Vagina (tissue), 2 donors: ENCODE measurements around the gene TMEM255B. TPM values are rescaled to one million over a fixed set of nuclear protein-coding genes. Genes with fewer than 3 reads are reported as not detected.

ENCODE experiments used
- DNase-seq, 2 donors: peaks; one replicate each; pipeline ENCODE4 v3.0.0-alpha.2; 2017; ENCODE audit errors: extremely low spot score in 2 of 2
- H3K27ac ChIP-seq: fragments of 200-600 bp; sonication (generic); one replicate; pipeline ENCODE4 v1.5.1; 2019
- H3K27me3 ChIP-seq: fragments of 200-600 bp; sonication (generic); one replicate; pipeline ENCODE4 v1.5.1; 2019
- H3K36me3 ChIP-seq, 2 donors: fragments of 200-600 bp; sonication (generic); one replicate each; pipeline ENCODE4 v1.5.1; 2017 to 2019
- H3K4me1 ChIP-seq: fragments of 200-600 bp; sonication (generic); one replicate; pipeline ENCODE4 v1.5.1; 2019
- H3K4me3 ChIP-seq, 2 donors: fragments of 200-600 bp; sonication (generic); 1 replicate in 1 of 2; 2 replicates in 1 of 2; pipeline ENCODE4 v1.5.1; 2016 to 2019
- H3K9me3 ChIP-seq: fragments of 200-600 bp; sonication (generic); one replicate; pipeline ENCODE4 v1.5.1; 2019
- POLR2A ChIP-seq, 2 donors: fragments of 450-650 bp; IDR thresholded peaks; one replicate each; pipeline ENCODE4 v1.6.1; 2017; ENCODE audit warnings: antibody characterized with exemption in 2 of 2, mild to moderate bottlenecking in 2 of 2, moderate library complexity in 2 of 2
- POLR2AphosphoS5 ChIP-seq, 2 donors: sonication (generic); formaldehyde crosslinking; IDR thresholded peaks; one replicate each; pipeline ENCODE4 v1.9.0; 2017; ENCODE audit warnings: antibody characterized with exemption in 2 of 2, mild to moderate bottlenecking in 2 of 2, low read depth in 1 of 2; ENCODE audit not compliant: insufficient read depth in 1 of 2
- intact Hi-C: fragments of 100-400 bp; cut with DNase I; formaldehyde crosslinking; loops from one replicate; pipeline ENCODE4 v1.15.1; 2023
- total RNA-seq: library from RNA; depleted of rRNA; stranded (reverse); fragments of >200 nt; gene quantifications from one replicate; pipeline ENCODE4 v1.2.3, GENCODE V29; 2016
- TF ChIP-seq, protein P1 (sequence below), 3 experiments: fragments of 450-650 bp in 2 of 3; fragments of 200-600 bp in 1 of 3; sonication (generic) in 1 of 3; IDR thresholded peaks; one replicate each; pipeline ENCODE4 v1.5.1; 2017 to 2019; ENCODE audit warnings: antibody characterized with exemption in 3 of 3, mild to moderate bottlenecking in 2 of 3, moderate library complexity in 2 of 3

The TMEM255B gene
- total RNA-seq, 1 donor from 2014 or later, result 6.4 TPM

DNA sequence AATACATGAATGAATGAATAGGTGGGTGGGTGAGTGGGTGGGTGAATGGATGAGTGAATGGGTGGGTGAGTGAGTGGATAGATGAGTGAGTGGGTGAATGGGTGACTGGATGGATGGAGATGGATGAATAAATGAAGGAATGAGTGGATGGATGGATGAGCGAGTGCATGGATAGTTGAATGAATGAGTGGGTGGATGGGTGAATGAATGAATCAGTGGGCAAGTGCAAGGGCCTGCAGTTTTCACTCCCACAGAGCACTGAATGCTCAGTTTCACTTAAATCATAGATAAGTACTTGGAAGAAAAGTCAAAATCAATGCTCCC, 92.4 kb downstream of the TMEM255B start:
- H3K4me3 ChIP-seq, result no peak overlapping the region
- peak overlapping the region; percentile 77 for H3K27ac ChIP-seq
- peaks cover 79% of the 10 kb centered on the region for H3K4me1 ChIP-seq
- TF ChIP-seq POLR2A (IDR thresholded peaks at IDR 0.05), result no peak
- peak in 1 of 2 donors; percentile 34 for DNase-seq
- intact Hi-C loops, result no loop called here
- H3K9me3 ChIP-seq, result no peaks in the 10 kb centered on the region
- peaks cover 0 to 7% of the 10 kb centered on the region in 2 donors for H3K36me3 ChIP-seq
- no peaks in the 10 kb centered on the region for H3K27me3 ChIP-seq

DNA sequence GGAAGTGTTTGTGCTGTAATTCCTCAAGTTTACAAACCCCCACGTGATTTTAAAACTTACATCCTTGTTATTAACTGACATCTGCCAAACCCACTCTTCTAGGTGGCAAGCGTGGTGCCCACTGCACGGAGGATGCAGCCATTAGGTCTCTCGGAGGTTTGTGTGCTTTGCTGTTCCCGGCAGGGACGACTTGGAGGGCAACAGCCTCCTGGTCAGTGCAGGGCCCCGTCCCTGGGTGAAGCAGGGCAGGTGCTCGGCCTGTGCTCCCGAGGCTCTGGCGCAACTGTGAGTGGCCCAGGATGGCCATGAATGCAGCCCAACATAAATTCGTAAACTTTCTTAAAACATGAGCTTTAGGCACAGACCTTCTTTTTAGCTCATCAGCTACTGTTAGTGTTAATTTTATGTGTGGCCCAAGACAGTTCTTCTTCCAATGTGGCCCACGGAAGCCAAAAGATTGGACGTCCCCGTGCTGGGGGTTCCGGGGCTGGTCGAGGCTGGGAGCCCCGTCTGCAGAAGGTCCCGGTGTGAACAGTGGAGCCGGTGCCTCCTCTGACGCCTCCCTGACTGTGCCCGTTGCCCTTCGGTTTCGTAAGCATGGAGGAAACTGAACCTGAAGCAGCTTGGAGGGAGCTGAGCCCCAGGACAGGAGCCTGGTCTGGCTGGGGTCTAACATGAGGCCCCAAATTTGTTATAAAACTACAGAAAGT, 93.0 kb downstream of the TMEM255B start:
- no peak overlapping the region for H3K4me3 ChIP-seq
- peak overlapping the region; percentile 77 for H3K27ac ChIP-seq
- intact Hi-C loops, result no loop called here
- no peaks in the 10 kb centered on the region for H3K9me3 ChIP-seq
- peaks cover 0 to 3% of the 10 kb centered on the region in 2 donors for H3K36me3 ChIP-seq
- peaks cover 84% of the 10 kb centered on the region for H3K4me1 ChIP-seq
- H3K27me3 ChIP-seq, result no peaks in the 10 kb centered on the region
- peak in 1 of 2 donors; percentile 76 for DNase-seq
- TF ChIP-seq, protein P1, sequence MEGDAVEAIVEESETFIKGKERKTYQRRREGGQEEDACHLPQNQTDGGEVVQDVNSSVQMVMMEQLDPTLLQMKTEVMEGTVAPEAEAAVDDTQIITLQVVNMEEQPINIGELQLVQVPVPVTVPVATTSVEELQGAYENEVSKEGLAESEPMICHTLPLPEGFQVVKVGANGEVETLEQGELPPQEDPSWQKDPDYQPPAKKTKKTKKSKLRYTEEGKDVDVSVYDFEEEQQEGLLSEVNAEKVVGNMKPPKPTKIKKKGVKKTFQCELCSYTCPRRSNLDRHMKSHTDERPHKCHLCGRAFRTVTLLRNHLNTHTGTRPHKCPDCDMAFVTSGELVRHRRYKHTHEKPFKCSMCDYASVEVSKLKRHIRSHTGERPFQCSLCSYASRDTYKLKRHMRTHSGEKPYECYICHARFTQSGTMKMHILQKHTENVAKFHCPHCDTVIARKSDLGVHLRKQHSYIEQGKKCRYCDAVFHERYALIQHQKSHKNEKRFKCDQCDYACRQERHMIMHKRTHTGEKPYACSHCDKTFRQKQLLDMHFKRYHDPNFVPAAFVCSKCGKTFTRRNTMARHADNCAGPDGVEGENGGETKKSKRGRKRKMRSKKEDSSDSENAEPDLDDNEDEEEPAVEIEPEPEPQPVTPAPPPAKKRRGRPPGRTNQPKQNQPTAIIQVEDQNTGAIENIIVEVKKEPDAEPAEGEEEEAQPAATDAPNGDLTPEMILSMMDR (IDR thresholded peaks at IDR 0.05), result no peak
- no peak for TF ChIP-seq POLR2AphosphoS5 (IDR thresholded peaks at IDR 0.05; ENCODE audit: insufficient read depth in 1 of 2, low read depth in 1 of 2)
- no peak for TF ChIP-seq POLR2A (IDR thresholded peaks at IDR 0.05)

- intact Hi-C loops, result no loop called here
- no peaks in the 10 kb centered on the region for H3K36me3 ChIP-seq
- no peak overlapping the region for H3K4me3 ChIP-seq
Observed at GRCh38 chr13:113852536-113853517, 93.8 kb downstream of the TMEM255B start.

GRCh38 chr13:113853518-113854237, 94.7 kb downstream of the TMEM255B start:
- Histone ChIP-seq H3K4me3 (peak overlapping the region in 1 of 2 donors; percentile 23), H3K36me3 (no peaks in the 10 kb centered on the region), H3K9me3 (no peaks in the 10 kb centered on the region), H3K27ac (peak overlapping the region; percentile 77), H3K4me1 (peaks cover 88% of the 10 kb centered on the region), H3K27me3 (no peaks in the 10 kb centered on the region)
- DNase-seq, result peak in 1 of 2 donors; percentile 85
- TF ChIP-seq POLR2AphosphoS5 (IDR thresholded peaks at IDR 0.05; ENCODE audit: insufficient read depth in 1 of 2, low read depth in 1 of 2) (peak in 1 of 2 donors; percentile 33), POLR2A (IDR thresholded peaks at IDR 0.05) (no peak)
- TF ChIP-seq, protein P1 (IDR thresholded peaks at IDR 0.05), result no peak
- intact Hi-C loops, result no loop called here

More at GRCh38 chr13:113852536-113853517, 93.8 kb downstream of the TMEM255B start:
- peaks cover 89% of the 10 kb centered on the region for H3K4me1 ChIP-seq
- no peaks in the 10 kb centered on the region for H3K9me3 ChIP-seq
- TF ChIP-seq POLR2A (IDR thresholded peaks at IDR 0.05) (no peak), POLR2AphosphoS5 (IDR thresholded peaks at IDR 0.05; ENCODE audit: insufficient read depth in 1 of 2, low read depth in 1 of 2) (no peak)
- TF ChIP-seq, protein P1 (IDR thresholded peaks at IDR 0.05), result no peak
- H3K27ac ChIP-seq, result peak overlapping the region; percentile 77
- peak in 1 of 2 donors; percentile 83 for DNase-seq
- no peaks in the 10 kb centered on the region for H3K27me3 ChIP-seq
